HepG2 (cell line): ENCODE results near the gene PRKCG. TPM values are rescaled to one million over a fixed set of nuclear protein-coding genes. Genes with fewer than 3 reads are reported as not detected.

Experiments used
- ATAC-seq: fragments of 200-7000 bp; cut with Tn5 transposase; 3 replicates; pipeline ENCODE4 v1.9.1; 2020; ENCODE audit warnings: mild to moderate bottlenecking, moderate library complexity
- BruUV-seq: library from RNA; stranded (reverse); fragments of 400-500 nt; replicated peaks from 2 replicates; lab custom pipeline; 2021; lab: Mats Ljungman, UMichigan
- CTCF ChIA-PET: fragments of 300-600 bp; formaldehyde crosslinking; extraction: SDS; loops from one replicate; lab custom pipeline; 2021; ENCODE audit warnings: low total read pairs, inconsistent platforms, low intra/inter-chr PET ratio; lab: Yijun Ruan, JAX
- POLR2A ChIA-PET: fragments of 350-600 bp; sonication (Branson Sonifier 250); formaldehyde crosslinking; loops from one replicate; lab custom pipeline; 2020; ENCODE audit warnings: antibody characterized with exemption, inconsistent platforms; lab: Yijun Ruan, JAX
- DNase-seq: peaks from one replicate; pipeline ENCODE4 v3.0.0-alpha.2; 2015; ENCODE audit warnings: low spot score
- FAIRE-seq: peaks from 3 replicates; lab custom pipeline; 2011; peaks lifted over from hg19 to GRCh38; lab: Jason Lieb, UNC
- H2AFZ ChIP-seq: one replicate; pipeline ENCODE4 v1.6.1; 2011; ENCODE audit warnings: low read length, inconsistent platforms
- H3K27ac ChIP-seq: fragments of 300-600 bp; 3 replicates; pipeline ENCODE4 v1.8.0; 2011; ENCODE audit warnings: mixed run types, mild to moderate bottlenecking, mixed read lengths, low read length, inconsistent platforms; ENCODE audit not compliant: insufficient read depth; ENCODE audit errors: extremely low read length
- H3K27me3 ChIP-seq, 2 experiments: fragments of 200-600 bp in 1 of 2; 2 replicates in 1 of 2; 3 replicates in 1 of 2; pipeline versions ENCODE4 v1.6.0 to v1.8.0; 2011; ENCODE audit warnings: low read length in 2 of 2, mild to moderate bottlenecking in 2 of 2, moderate library complexity in 2 of 2, inconsistent platforms in 1 of 2; ENCODE audit not compliant: insufficient read depth in 2 of 2, control insufficient read depth in 1 of 2
- H3K36me3 ChIP-seq, 2 experiments: fragments of 200-600 bp in 1 of 2; replicated peaks in 1 of 2; 2 replicates in 1 of 2; 3 replicates in 1 of 2; pipeline versions ENCODE4 v1.5.1 to v1.8.0; 2011; ENCODE audit warnings: low read length in 2 of 2, inconsistent platforms in 1 of 2; ENCODE audit not compliant: insufficient read depth in 2 of 2, control insufficient read depth in 1 of 2
- H3K4me1 ChIP-seq: 2 replicates; pipeline ENCODE4 v1.5.1; 2012; ENCODE audit warnings: low read length, inconsistent platforms; ENCODE audit not compliant: insufficient read depth
- H3K4me2 ChIP-seq: 2 replicates; pipeline ENCODE4 v1.6.0; 2011; ENCODE audit warnings: low read depth, low read length, inconsistent platforms
- H3K4me3 ChIP-seq, 3 experiments: fragments of 200-600 bp in 1 of 3; sonication (generic), shearing (Covaris generic) in 1 of 3; replicated peaks in 1 of 3; 2 replicates each; pipeline ENCODE4 v1.5.1; 2011 to 2016; ENCODE audit warnings: low read length in 3 of 3, inconsistent platforms in 2 of 3, low read depth in 2 of 3, mild to moderate bottlenecking in 2 of 3, control low read depth in 1 of 3, mixed read lengths in 1 of 3; ENCODE audit not compliant: insufficient read depth in 1 of 3
- H3K79me2 ChIP-seq: one replicate; pipeline ENCODE4 v1.6.1; 2011; ENCODE audit warnings: low read length, inconsistent platforms; ENCODE audit not compliant: insufficient read depth
- H3K9ac ChIP-seq: 2 replicates; pipeline ENCODE4 v1.6.0; 2011; ENCODE audit warnings: mild to moderate bottlenecking, low read depth, low read length, inconsistent platforms; ENCODE audit not compliant: insufficient read depth
- H3K9me3 ChIP-seq: 2 replicates; pipeline ENCODE4 v1.5.1; 2012; ENCODE audit warnings: mild to moderate bottlenecking, low read length
- H4K20me1 ChIP-seq: 2 replicates; pipeline ENCODE4 v1.6.0; 2011; ENCODE audit warnings: inconsistent platforms, mild to moderate bottlenecking, low read length, moderate library complexity; ENCODE audit not compliant: insufficient read depth
- EP300 ChIP-seq, 3 experiments: sonication (generic) in 1 of 3; formaldehyde crosslinking in 1 of 3; IDR thresholded peaks; 2 replicates each; pipeline versions ENCODE4 v1.5.1 to v1.6.1; 2011 to 2020; ENCODE audit warnings: low read depth in 2 of 3, low read length in 2 of 3, borderline replicate concordance in 1 of 3, improper control_type of control experiment in 1 of 3, mild to moderate bottlenecking in 1 of 3, missing genetic modification reagents in 1 of 3, moderate library complexity in 1 of 3
- FOXA1 ChIP-seq, 2 experiments: fragments of 450-650 bp in 1 of 2; sonication (generic) in 1 of 2; formaldehyde crosslinking in 1 of 2; IDR thresholded peaks; 2 replicates each; pipeline versions ENCODE4 v1.4.0 to v1.6.1; 2016 to 2020; ENCODE audit warnings: missing genetic modification reagents in 1 of 2
- KDM2A ChIP-seq: sonication (generic); formaldehyde crosslinking; IDR thresholded peaks from 2 replicates; pipeline ENCODE4 v1.4.0; 2020; ENCODE audit warnings: low read depth, missing genetic modification reagents, borderline replicate concordance
- PHB2 ChIP-seq: fragments of 450-650 bp; IDR thresholded peaks from 2 replicates; pipeline ENCODE4 v1.6.1; 2018; ENCODE audit not compliant: partially characterized antibody
- RFX5 ChIP-seq: IDR thresholded peaks from 2 replicates; pipeline ENCODE4 v1.6.1; 2011; ENCODE audit warnings: low read depth, low read length, improper control_type of control experiment
- STAT5B ChIP-seq: sonication (generic); formaldehyde crosslinking; IDR thresholded peaks from 2 replicates; pipeline ENCODE4 v1.4.0; 2020; ENCODE audit warnings: missing genetic modification reagents
- ZKSCAN8 ChIP-seq: IDR thresholded peaks from 2 replicates; pipeline ENCODE4 v1.6.1; 2016; ENCODE audit warnings: borderline replicate concordance, missing genetic modification reagents, missing compliant biosample characterization
- ZNF496 ChIP-seq: sonication (generic); formaldehyde crosslinking; IDR thresholded peaks from 2 replicates; pipeline ENCODE4 v1.8.1; 2023; ENCODE audit warnings: mild to moderate bottlenecking, moderate library complexity, missing genetic modification reagents; ENCODE audit not compliant: insufficient replicate concordance
- ZNF567 ChIP-seq: sonication (generic); formaldehyde crosslinking; IDR thresholded peaks from 2 replicates; pipeline ENCODE4 v1.8.1; 2023; ENCODE audit warnings: mild to moderate bottlenecking, missing genetic modification reagents, borderline replicate concordance
- WGBS: methylation state at CpG from one replicate; pipeline ENCODE4 v1.1.6; 2017; ENCODE audit warnings: low lambda C conversion rate; 5-methylcytosine and 5-hydroxymethylcytosine counted together
- in situ Hi-C: cut with HindIII; loops from 2 replicates; pipeline ENCODE4 v1.10.0; 2017; ENCODE audit warnings: low pct_unique_long_range_greater_than_20kb; ENCODE audit not compliant: extremely low pct_ligation_motif_present
- intact Hi-C: fragments of 100-400 bp; cut with micrococcal nuclease; formaldehyde crosslinking; loops from one replicate; pipeline ENCODE4 v1.10.0; 2022; ENCODE audit not compliant: unreplicated experiment
- polyA plus RNA-seq, 8 experiments: library from polyadenylated mRNA; depleted of rRNA in 3 of 8; stranded (reverse) in 7 of 8; unstranded in 1 of 8; fragments of >200 nt; fragmentation: Illumina TruSeq in 4 of 8; extraction: Trizol in 4 of 8; gene quantifications; 2 replicates each; pipeline versions ENCODE4 v1.2.1 to v1.2.3, GENCODE V29; 2011 to 2016; ENCODE audit warnings: low read depth in 4 of 8, missing spikeins in 1 of 8, mixed read lengths in 1 of 8; ENCODE audit not compliant: insufficient read depth in 1 of 8
- total RNA-seq, 5 experiments: library from RNA; depleted of rRNA; stranded (reverse); fragments of >200 nt; fragmentation: Illumina TruSeq; extraction: Trizol; gene quantifications; 2 replicates each; pipeline ENCODE4 v1.2.3, GENCODE V29; 2016; ENCODE audit warnings: low read depth in 1 of 5
- TF ChIP-seq, protein P1 (sequence below): sonication (generic); formaldehyde crosslinking; IDR thresholded peaks from 2 replicates; pipeline ENCODE4 v1.8.1; 2022; ENCODE audit warnings: mild to moderate bottlenecking, missing genetic modification reagents
- TF ChIP-seq, protein P2 (sequence below): sonication (generic); formaldehyde crosslinking; IDR thresholded peaks from 2 replicates; pipeline ENCODE4 v1.4.0; 2020; ENCODE audit warnings: missing genetic modification reagents, low read depth, mild to moderate bottlenecking, borderline replicate concordance

PRKCG gene
- total and polyA plus RNA-seq, 2 of the 13 experiments (the other 11 are each of a cell fraction or from before 2014, with no cell fraction given), result 0.02 to 0.03 TPM

DNA sequence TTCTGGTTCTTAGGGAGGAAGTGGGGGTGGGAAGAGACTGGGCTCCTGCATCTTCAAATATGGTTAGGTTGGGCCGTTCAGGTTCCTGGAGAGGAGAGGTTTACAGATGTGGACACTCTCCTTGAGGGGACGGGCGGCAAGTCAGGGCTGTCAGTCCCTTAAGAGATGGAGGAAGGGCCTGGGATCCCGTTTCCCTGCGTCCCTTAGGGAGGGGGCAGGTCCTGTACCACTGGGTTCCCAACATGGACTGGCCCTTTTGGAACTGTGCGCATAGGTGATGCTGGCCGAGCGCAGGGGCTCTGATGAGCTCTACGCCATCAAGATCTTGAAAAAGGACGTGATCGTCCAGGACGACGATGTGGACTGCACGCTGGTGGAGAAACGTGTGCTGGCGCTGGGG is 16.2 kb downstream of the PRKCG start:
- Histone ChIP-seq H3K36me3 (no peaks in the 10 kb centered on the region), H4K20me1 (no peaks in the 10 kb centered on the region), H3K4me3 (no peak overlapping the region), H3K9me3 (no peaks in the 10 kb centered on the region), H3K79me2 (no peaks in the 10 kb centered on the region), H3K9ac (no peak overlapping the region), H3K4me1 (no peaks in the 10 kb centered on the region), H3K4me2 (no peak overlapping the region), H2AFZ (no peak overlapping the region), H3K27ac (no peak overlapping the region), H3K27me3 (peaks cover 0 to 6% of the 10 kb centered on the region in 2 experiments; a peak in 3 of 5 replicates)
- TF ChIP-seq ZNF496 (CRISPR knock-in tag), result no peak
- TF ChIP-seq, protein P1, sequence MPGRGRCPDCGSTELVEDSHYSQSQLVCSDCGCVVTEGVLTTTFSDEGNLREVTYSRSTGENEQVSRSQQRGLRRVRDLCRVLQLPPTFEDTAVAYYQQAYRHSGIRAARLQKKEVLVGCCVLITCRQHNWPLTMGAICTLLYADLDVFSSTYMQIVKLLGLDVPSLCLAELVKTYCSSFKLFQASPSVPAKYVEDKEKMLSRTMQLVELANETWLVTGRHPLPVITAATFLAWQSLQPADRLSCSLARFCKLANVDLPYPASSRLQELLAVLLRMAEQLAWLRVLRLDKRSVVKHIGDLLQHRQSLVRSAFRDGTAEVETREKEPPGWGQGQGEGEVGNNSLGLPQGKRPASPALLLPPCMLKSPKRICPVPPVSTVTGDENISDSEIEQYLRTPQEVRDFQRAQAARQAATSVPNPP (CRISPR knock-in tag), result no peak
- TF ChIP-seq RFX5, result no peak
- no peak for TF ChIP-seq PHB2
- TF ChIP-seq, protein P2, sequence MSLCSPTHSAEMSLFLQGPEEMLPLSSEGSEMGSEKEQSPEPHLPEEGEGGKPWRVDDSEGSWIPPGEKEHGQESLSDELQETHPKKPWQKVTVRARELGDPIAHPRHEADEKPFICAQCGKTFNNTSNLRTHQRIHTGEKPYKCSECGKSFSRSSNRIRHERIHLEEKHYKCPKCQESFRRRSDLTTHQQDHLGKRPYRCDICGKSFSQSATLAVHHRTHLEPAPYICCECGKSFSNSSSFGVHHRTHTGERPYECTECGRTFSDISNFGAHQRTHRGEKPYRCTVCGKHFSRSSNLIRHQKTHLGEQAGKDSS (CRISPR knock-in tag), result no peak
- TF ChIP-seq ZKSCAN8, result no peak
- TF ChIP-seq KDM2A (CRISPR knock-in tag), result no peak
- TF ChIP-seq EP300 (IDR thresholded peaks at IDR 0.05; ENCODE audit: low read depth in 2 of 2, low read length in 2 of 2), result no peak
- TF ChIP-seq EP300 (CRISPR knock-in tag; IDR thresholded peaks at IDR 0.05; ENCODE audit: borderline replicate concordance), result no peak
- TF ChIP-seq STAT5B (CRISPR knock-in tag), result no peak
- no peak for TF ChIP-seq ZNF567 (CRISPR knock-in tag)
- TF ChIP-seq FOXA1 (IDR thresholded peaks at IDR 0.05), result no peak
- TF ChIP-seq FOXA1 (CRISPR knock-in tag; IDR thresholded peaks at IDR 0.05), result no peak
- in situ Hi-C loops (no loop called here), intact Hi-C loops (no loop called here)
- DNase-seq (no peak), ATAC-seq (no peak), FAIRE-seq (no peak)
- ChIA-PET CTCF (no interaction called here), POLR2A (no interaction called here)
- BruUV-seq, result no TSS peak
- 29% methylated on average over 4 of the region's 16 CpGs for WGBS
